Esophagus mucosa (tissue), 1 donor: Measurements from ENCODE around the gene SPECC1L. TPM values are rescaled to one million over a fixed set of nuclear protein-coding genes. Genes with fewer than 3 reads are reported as not detected.

Source experiments
- ATAC-seq: fragments of 200-7000 bp; cut with Tn5 transposase; one replicate; pipeline ENCODE4 v1.9.1; 2020
- total RNA-seq: library from RNA; stranded (reverse); gene quantifications from one replicate; pipeline ENCODE4 v1.2.4, GENCODE V29; 2023
- donor health status: DM: yes; HTN: yes; CAD: no.

SPECC1L gene
- total RNA-seq, 1 donor from 2014 or later, result 33.4 TPM

GRCh38 chr22:24326266-24326665, 55.6 kb downstream of the SPECC1L start:
- ATAC-seq, result no peak

GRCh38 chr22:24327832-24328231, 57.2 kb downstream of the SPECC1L start:
- ATAC-seq, result no peak

DNA sequence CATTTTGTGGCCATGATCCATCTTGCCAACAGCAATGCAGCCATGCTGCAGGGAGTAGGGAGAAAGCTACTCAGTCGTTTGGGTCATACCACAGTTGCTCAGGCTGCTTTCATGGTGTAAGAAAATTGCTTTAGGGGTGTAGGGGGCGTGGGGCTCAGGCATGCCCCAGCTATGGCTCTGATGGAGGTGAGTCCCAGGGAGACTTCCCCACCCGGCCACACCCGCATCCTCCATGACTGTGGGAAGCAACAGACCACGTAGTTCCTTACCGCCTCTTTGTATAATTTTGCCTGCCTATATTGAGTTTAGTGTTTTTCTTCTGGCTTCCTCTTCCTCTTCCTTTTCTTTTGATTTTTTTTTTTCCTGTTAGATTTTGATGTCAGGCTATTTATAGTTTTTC, 58.8 kb downstream of the SPECC1L start:
- peak; percentile 22 for ATAC-seq

DNA sequence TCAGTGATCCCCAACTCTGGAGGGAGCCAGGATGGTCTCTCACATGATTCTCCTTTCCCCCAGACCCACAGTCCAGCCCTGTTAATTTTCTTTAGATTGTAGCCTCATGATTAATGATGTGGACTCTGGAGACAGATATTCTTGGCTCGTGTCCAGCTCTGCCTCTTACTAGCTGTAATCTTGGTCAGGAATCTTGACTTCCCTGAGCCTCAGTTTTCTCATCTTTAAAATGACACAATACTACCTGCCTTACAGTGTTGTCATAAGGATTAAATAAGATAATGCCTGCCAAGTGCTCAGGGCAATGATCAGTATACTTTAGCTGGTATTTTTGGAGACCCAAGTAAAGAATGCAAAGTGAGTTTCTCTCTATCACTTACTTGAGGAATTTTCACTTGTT, 60.0 kb downstream of the SPECC1L start:
- no peak for ATAC-seq

GRCh38 chr22:24331468-24332440, 61.1 kb downstream of the SPECC1L start:
- no peak for ATAC-seq

GRCh38 chr22:24333301-24333700, 62.7 kb downstream of the SPECC1L start:
- ATAC-seq, result no peak

DNA sequence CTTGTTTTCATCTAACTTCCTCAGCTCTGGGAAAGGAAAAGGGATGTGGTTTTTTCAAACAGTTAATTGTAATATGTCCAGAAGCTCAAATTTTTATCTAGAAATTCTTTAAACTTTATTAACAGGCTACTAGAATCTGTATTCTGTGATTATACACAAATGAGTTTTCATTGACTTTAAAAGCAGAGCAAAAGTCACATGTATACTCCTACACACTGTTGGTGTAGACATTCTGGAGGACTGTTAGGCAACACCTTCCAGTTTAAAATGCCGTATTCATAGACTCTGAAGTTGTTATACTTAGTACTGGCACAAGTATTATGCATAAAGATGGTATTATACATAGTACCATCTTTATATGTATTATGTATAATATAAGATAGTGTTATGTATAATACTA, 64.9 kb downstream of the SPECC1L start:
- ATAC-seq, result no peak

- no peak for ATAC-seq
These were observed 67.4 kb downstream of the SPECC1L start for GRCh38 chr22:24337894-24338645.

GRCh38 chr22:24338726-24339451, 68.3 kb downstream of the SPECC1L start:
- ATAC-seq, result no peak

DNA sequence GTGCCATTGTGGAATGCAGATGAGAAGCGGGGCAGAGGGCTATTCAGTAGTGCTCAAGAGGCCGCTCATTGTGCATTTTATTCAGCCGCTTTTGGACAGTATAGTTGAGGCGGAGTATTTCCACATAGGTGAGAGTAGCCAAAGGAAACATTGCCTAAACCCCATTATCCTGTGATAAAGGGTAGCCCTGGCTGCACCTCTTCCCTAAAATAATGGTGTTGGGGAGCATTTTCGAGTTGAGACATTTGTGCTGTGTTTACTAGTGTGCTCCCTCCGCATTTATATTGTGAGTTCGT, 68.8 kb downstream of the SPECC1L start:
- ATAC-seq, result no peak

DNA sequence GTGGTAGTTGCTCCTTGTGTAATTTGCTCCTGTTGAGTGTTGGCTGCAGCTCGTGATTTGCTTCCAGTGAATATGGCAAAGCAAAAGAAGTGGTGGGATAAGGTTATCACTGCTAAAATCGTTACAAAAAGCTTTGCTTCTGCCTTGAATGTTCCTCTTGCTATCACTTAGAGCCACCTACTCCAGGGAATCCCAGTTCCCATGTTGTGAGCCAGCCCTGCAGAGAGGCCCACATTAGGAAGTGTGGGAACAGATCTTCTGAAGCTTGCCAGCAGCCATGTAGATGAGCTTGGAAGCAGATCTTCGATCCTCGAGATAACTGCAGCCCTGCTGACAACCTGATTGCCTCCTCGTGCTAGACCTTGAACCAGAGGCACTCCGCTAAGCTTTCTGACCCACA, 71.0 kb downstream of the SPECC1L start:
- ATAC-seq, result no peak

- ATAC-seq, result peak; percentile 10
These were observed 80.0 kb downstream of the SPECC1L start for GRCh38 chr22:24350627-24351026.

DNA sequence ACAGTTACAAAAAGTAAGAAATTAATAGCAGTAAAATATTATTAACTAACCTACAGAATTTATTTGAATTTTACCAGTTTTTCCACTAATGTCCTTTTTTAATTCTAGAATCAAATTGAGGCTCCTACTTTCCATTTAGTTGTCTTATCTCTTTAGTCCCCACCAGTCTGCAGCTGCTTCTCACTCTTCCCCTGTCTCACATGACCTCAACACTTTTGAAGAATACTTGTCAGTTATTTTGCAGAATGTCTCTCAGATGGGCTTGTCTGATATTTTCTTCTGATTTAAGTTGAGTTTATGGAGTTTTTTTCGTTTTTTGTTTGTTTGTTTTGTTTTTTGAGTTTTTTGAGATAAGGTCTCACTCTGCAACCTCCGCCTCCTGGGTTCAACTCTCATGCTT, 82.5 kb downstream of the SPECC1L start:
- no peak for ATAC-seq

- ATAC-seq, result no peak
These were observed 84.9 kb downstream of the SPECC1L start for GRCh38 chr22:24355574-24355973.

- ATAC-seq, result no peak
These were observed 86.9 kb downstream of the SPECC1L start for GRCh38 chr22:24357547-24357946.

- no peak for ATAC-seq
These were observed 87.6 kb downstream of the SPECC1L start for GRCh38 chr22:24358105-24358836.

DNA sequence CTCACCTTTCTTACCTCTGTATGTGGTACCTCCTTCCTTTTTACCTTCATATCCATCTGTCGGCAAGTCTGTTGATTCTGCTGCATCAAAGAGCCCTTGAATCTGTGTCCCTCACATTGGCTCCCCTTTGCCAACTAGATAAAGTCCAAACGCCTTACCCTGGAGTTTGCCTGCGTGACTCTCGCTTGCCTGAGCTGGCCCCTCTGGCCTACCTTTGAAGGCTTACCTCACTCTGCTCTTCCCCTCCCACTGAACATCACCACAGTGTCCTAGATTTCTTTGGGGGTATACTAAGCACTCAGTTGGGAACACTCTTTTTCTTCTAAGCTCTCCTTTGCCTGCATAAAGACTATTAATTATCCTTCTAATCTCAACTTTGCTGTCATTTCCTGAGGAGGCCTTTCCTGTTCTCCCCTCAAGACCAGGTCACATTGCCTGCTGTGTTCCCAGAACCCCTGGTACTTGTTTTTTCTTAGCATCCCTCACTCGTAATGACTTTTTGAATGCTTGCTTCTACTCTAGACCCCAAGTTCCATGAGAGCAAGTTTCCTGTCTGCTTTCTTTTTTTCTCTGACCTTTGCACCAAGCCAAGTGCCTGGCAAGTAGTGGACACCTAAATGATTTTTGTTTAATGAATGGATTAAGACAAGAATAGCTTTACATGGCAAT, 89.0 kb downstream of the SPECC1L start:
- ATAC-seq, result no peak

DNA sequence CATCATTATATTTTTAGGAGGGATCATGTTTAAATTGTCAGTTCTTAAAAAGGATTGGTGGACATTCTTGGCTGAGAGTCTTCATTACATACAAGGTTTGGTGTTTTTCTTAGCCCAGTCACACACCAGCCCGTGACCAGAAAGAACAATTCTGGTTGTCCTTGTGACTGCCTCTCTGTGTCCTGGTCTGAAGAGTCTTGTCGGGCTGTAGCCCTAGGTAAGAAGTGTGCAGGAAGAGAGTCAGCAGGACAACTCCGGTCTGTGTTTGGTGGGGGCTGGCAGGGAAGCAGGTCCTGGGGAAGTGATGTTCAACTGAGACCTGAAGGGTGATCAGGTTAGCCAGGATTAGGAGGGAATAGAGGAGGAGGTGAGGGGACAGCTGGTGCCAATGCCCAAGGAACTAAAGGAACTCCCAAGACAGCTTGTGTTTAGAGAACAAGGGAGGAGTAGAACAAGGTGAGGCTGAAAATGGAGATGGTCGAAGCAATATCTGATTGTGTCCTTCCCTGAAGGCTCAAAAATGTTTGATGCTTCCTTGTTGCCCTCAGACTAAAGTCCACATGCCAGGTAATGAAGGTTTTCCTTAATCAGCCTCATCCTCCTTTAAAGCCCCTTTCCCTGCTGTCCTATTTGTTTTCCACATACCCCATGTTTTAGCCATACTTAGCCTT, 91.5 kb downstream of the SPECC1L start:
- no peak for ATAC-seq

GRCh38 chr22:24363243-24363642, 92.6 kb downstream of the SPECC1L start:
- no peak for ATAC-seq

DNA sequence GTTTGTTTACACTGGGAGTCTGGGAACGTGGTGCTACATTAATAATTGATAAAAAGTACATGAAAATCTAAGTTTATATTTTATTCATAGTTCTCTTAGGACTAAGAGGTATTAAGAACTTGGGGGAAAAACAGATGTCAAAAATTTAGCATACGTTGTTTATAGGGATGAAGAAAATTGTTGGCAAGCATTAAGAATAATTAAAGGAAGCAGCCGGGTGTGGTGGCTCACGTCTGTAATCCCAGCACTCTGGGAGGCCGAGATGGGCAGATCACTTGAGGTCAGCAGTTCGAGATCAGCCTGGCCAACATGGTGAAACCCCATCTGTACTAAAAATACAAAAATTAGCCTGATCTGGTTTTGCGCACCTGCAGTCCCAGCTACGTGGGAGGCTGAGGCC, 96.1 kb downstream of the SPECC1L start:
- no peak for ATAC-seq

DNA sequence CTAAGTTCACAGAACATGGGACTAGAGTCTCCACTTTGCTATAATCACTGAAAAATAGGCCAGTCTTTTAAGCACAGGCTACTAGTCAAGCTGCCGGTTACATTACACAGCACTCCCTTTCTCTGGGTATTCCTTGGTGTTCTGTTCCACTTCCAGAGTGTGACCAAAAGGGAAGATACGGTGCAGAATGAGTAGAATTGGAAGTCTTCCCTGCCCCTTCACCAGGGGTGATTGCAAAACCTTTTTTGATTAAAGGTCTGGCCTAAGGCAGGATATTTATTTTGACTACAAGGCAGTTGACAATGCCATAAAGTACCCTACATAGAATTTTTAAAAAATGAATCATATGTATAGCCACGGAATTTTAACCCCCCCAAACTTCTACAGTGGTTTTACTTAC, 97.2 kb downstream of the SPECC1L start:
- ATAC-seq, result no peak
